K562 (cell line): ENCODE data around the gene GIMAP8. TPM values are rescaled to one million over a fixed set of nuclear protein-coding genes. Genes with fewer than 3 reads are reported as not detected.

ENCODE experiments used
- ATAC-seq: fragments of 200-7000 bp; cut with Tn5 transposase; 3 replicates; pipeline ENCODE4 v1.9.1; 2020; ENCODE audit warnings: moderate library complexity
- BruUV-seq: library from RNA; stranded (reverse); fragments of 400-500 nt; replicated peaks from 2 replicates; lab custom pipeline; 2021; lab: Mats Ljungman, UMichigan
- CTCF ChIA-PET: fragments of 300-600 bp; formaldehyde crosslinking; extraction: SDS; loops from one replicate; lab custom pipeline; 2021; ENCODE audit warnings: low intra/inter-chr PET ratio; lab: Yijun Ruan, JAX
- POLR2A ChIA-PET: fragments of 300-600, 350-650 bp; sonication (Branson Sonifier 250); formaldehyde crosslinking; extraction: SDS; loops from one replicate; lab custom pipeline; 2021; ENCODE audit warnings: antibody characterized with exemption, inconsistent platforms; lab: Yijun Ruan, JAX
- DNase-seq, 4 experiments: peaks; one replicate each; pipeline versions ENCODE4 v3.0.0 to v3.0.0-alpha.2; 2011 to 2018; ENCODE audit warnings: low spot score in 3 of 4, mixed read lengths in 3 of 4; ENCODE audit errors: extremely low read depth in 1 of 4
- FAIRE-seq: peaks from 2 replicates; lab custom pipeline; 2011; peaks lifted over from hg19 to GRCh38; lab: Jason Lieb, UNC
- H2AFZ ChIP-seq: 2 replicates; pipeline ENCODE4 v1.6.0; 2011; ENCODE audit warnings: low read depth, low read length, control low read depth, inconsistent platforms
- H3K27ac ChIP-seq: fragments of 200-600 bp; 3 replicates; pipeline ENCODE4 v1.8.0; 2011; ENCODE audit warnings: low read depth, mild to moderate bottlenecking, control low read depth, inconsistent platforms, low read length, moderate library complexity, mixed read lengths; ENCODE audit errors: extremely low read depth
- H3K27me3 ChIP-seq, 2 experiments: fragments of 300-600 bp in 1 of 2; 2 replicates in 1 of 2; 3 replicates in 1 of 2; pipeline versions ENCODE4 v1.6.0 to v1.8.0; 2011; ENCODE audit warnings: inconsistent platforms in 2 of 2, low read length in 2 of 2, mild to moderate bottlenecking in 1 of 2, mixed read lengths in 1 of 2, moderate library complexity in 1 of 2; ENCODE audit not compliant: control insufficient read depth in 2 of 2, insufficient read depth in 2 of 2
- H3K36me3 ChIP-seq: fragments of 300-600 bp; 3 replicates; pipeline ENCODE4 v1.8.0; 2011; ENCODE audit warnings: mild to moderate bottlenecking, low read length, inconsistent platforms; ENCODE audit not compliant: control insufficient read depth, insufficient read depth
- H3K4me1 ChIP-seq, 2 experiments: fragments of 200-600 bp in 1 of 2; replicated peaks in 1 of 2; 2 replicates in 1 of 2; 3 replicates in 1 of 2; pipeline versions ENCODE4 v1.5.1 to v1.8.0; 2011; ENCODE audit warnings: inconsistent platforms in 2 of 2, low read length in 2 of 2, mild to moderate bottlenecking in 1 of 2, mixed read lengths in 1 of 2, moderate library complexity in 1 of 2; ENCODE audit not compliant: control insufficient read depth in 2 of 2, insufficient read depth in 2 of 2
- H3K4me2 ChIP-seq: 2 replicates; pipeline ENCODE4 v1.6.1; 2011; ENCODE audit warnings: low read length, control low read depth, inconsistent platforms, mixed read lengths; ENCODE audit not compliant: insufficient read depth
- H3K4me3 ChIP-seq: fragments of 200-600 bp; sonication (generic), shearing (Covaris generic); 2 replicates; pipeline ENCODE4 v1.5.1; 2016; ENCODE audit warnings: control low read depth, inconsistent platforms
- H3K79me2 ChIP-seq: fragments of 200-600 bp; 3 replicates; pipeline ENCODE4 v1.8.0; 2011; ENCODE audit warnings: low read length, inconsistent platforms; ENCODE audit not compliant: control insufficient read depth, insufficient read depth
- H3K9ac ChIP-seq, 2 experiments: 2 replicates each; pipeline versions ENCODE4 v1.6.0 to v1.6.1; 2011; ENCODE audit warnings: low read depth in 2 of 2, low read length in 2 of 2, control low read depth in 1 of 2, inconsistent platforms in 1 of 2, mild to moderate bottlenecking in 1 of 2, mixed read lengths in 1 of 2; ENCODE audit not compliant: insufficient read depth in 1 of 2
- H3K9me1 ChIP-seq: one replicate; pipeline ENCODE4 v1.6.0; 2011; ENCODE audit warnings: inconsistent platforms, mild to moderate bottlenecking, low read length, moderate library complexity; ENCODE audit not compliant: control insufficient read depth, insufficient read depth
- H3K9me3 ChIP-seq: replicated peaks from 2 replicates; pipeline ENCODE4 v1.5.1; 2011; ENCODE audit warnings: low read depth, low read length, inconsistent platforms; ENCODE audit not compliant: control insufficient read depth, insufficient read depth
- H4K20me1 ChIP-seq: replicated peaks from 2 replicates; pipeline ENCODE4 v1.6.1; 2011; ENCODE audit warnings: low read length, inconsistent platforms, mixed read lengths; ENCODE audit not compliant: control insufficient read depth, insufficient read depth
- KAT7 ChIP-seq: sonication (generic); formaldehyde crosslinking; IDR thresholded peaks from 2 replicates; pipeline ENCODE4 v1.8.0; 2022; ENCODE audit warnings: missing genetic modification reagents, mild to moderate bottlenecking, borderline replicate concordance
- MTA1 ChIP-seq: fragments of 450-650 bp; IDR thresholded peaks from 2 replicates; pipeline ENCODE4 v1.6.1; 2017; ENCODE audit warnings: borderline replicate concordance
- PBX2 ChIP-seq, 2 experiments: IDR thresholded peaks in 1 of 2; conservative IDR thresholded peaks in 1 of 2; 2 replicates each; pipeline ENCODE4 v1.6.1; 2016; ENCODE audit warnings: low read depth in 2 of 2, mild to moderate bottlenecking in 1 of 2, missing compliant biosample characterization in 1 of 2, missing genetic modification characterization in 1 of 2, moderate library complexity in 1 of 2
- POLR2AphosphoS2 ChIP-seq: IDR thresholded peaks from 2 replicates; pipeline ENCODE4 v1.6.1; 2012; ENCODE audit warnings: low read length, improper control_type of control experiment
- SIN3A ChIP-seq, 2 experiments: fragments of 150-350 bp in 1 of 2; IDR thresholded peaks; 2 replicates each; pipeline ENCODE4 v1.6.1; 2011 to 2016; ENCODE audit warnings: borderline replicate concordance in 2 of 2, low read depth in 2 of 2, low read length in 2 of 2, mild to moderate bottlenecking in 2 of 2, moderate library complexity in 2 of 2; ENCODE audit not compliant: control insufficient read depth in 1 of 2
- SMARCA4 ChIP-seq: fragments of 450-650 bp; IDR thresholded peaks from 2 replicates; pipeline ENCODE4 v1.6.1; 2016
- WGBS: fragments of 100-300 bp; shearing (Covaris generic); methylation state at CpG from one replicate; pipeline ENCODE4 v1.1.6; 2016; ENCODE audit warnings: low coverage, mixed read lengths; ENCODE audit not compliant: insufficient coverage; ENCODE audit errors: missing lambda C conversion rate; 5-methylcytosine and 5-hydroxymethylcytosine counted together
- in situ Hi-C: fragments of 300-500 bp; cut with MboI; formaldehyde crosslinking; loops from 4 replicates; pipeline ENCODE4 v1.15.0; 2018; ENCODE audit warnings: inconsistent platforms, mixed read lengths
- intact Hi-C: fragments of 100-400 bp; cut with micrococcal nuclease; formaldehyde crosslinking; loops from 2 replicates; pipeline ENCODE4 v1.14.2; 2022
- polyA plus RNA-seq, 8 experiments: library from polyadenylated mRNA; depleted of rRNA in 4 of 8; stranded (reverse) in 5 of 8; unstranded in 3 of 8; fragments of >200 nt; fragmentation: Nextera tagmentation in 2 of 8; fragmentation: Illumina TruSeq in 1 of 8; extraction: Ambion mirVana in 2 of 8; extraction: Trizol in 1 of 8; gene quantifications; 2 replicates each; pipeline versions ENCODE4 v1.2.1 to v1.2.3, GENCODE V29; 2011 to 2014; ENCODE audit warnings: inconsistent platforms in 1 of 8, missing spikeins in 1 of 8
- total RNA-seq, 7 experiments: library from RNA; depleted of rRNA in 6 of 7; stranded (reverse); fragments of >200 nt in 6 of 7; fragmentation: Illumina TruSeq in 2 of 7; extraction: Trizol in 2 of 7; gene quantifications; 2 replicates each; pipeline versions ENCODE4 v1.2.1 to v1.2.3, GENCODE V29; 2011 to 2021; ENCODE audit warnings: low replicate concordance in 1 of 7

The GIMAP8 gene
- total and polyA plus RNA-seq, 9 of the 15 experiments (the other 6 are each of a cell fraction or from before 2014, with no cell fraction given), result not detected

DNA sequence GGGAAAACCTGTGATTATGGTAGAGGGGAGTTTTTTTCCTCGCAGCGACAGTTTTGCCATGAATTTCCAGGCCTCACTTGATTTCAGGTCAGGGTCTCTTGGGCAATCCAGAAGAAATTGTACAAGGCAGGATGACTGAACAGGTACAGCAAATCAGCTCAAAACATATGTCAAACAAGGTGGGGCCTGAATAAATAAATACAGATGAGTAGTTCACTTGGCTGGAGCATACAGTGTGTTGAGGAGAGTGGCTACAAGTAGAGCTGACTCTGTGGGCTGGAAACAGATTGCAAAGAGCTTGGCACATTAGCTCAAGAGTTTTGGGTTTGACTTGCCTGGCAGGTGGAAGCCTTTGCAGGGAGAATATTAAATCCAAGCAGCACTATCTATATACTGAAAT is 15.0 kb downstream of the GIMAP8 start:
- in situ Hi-C loops, result no loop called here
- WGBS, result 0% methylated on average over 2 of the region's 2 CpGs

More for the DNA sequence above, 15.0 kb downstream of the GIMAP8 start:
- ChIA-PET POLR2A (interaction anchor here (0.6 to 1.4 kb wide), 3 partner anchors 19 to 32 kb away, joined by 3 to 5 read pairs (median 3); no protein-coding TSS in a partner anchor), CTCF (no interaction called here)
- FAIRE-seq (no peak), ATAC-seq (no peak), DNase-seq (no peak)
- Histone ChIP-seq H3K4me2 (no peak overlapping the region), H4K20me1 (no peaks in the 10 kb centered on the region), H3K36me3 (no peaks in the 10 kb centered on the region), H3K27me3 (peaks cover 22 to 26% of the 10 kb centered on the region in 2 experiments; a peak in 4 of 5 replicates), H3K9ac (no peak overlapping the region), H3K4me3 (no peak overlapping the region), H3K79me2 (no peaks in the 10 kb centered on the region), H3K9me3 (no peaks in the 10 kb centered on the region), H3K27ac (no peak overlapping the region), H2AFZ (no peak overlapping the region), H3K9me1 (no peaks in the 10 kb centered on the region), H3K4me1 (no peaks in the 10 kb centered on the region)
- BruUV-seq, result no TSS peak
- TF ChIP-seq SMARCA4 (no peak), MTA1 (no peak), POLR2AphosphoS2 (no peak), KAT7 (CRISPR knock-in tag) (no peak), SIN3A (IDR thresholded peaks at IDR 0.05; ENCODE audit: borderline replicate concordance in 2 of 2, control insufficient read depth in 1 of 2, low read depth in 2 of 2, low read length in 2 of 2) (no peak), PBX2 (CRISPR knock-in tag; IDR thresholded peaks at IDR 0.05; ENCODE audit: low read depth) (no peak), PBX2 (tag; conservative IDR thresholded peaks at IDR 0.05; ENCODE audit: low read depth) (no peak)
- intact Hi-C loops, result no loop called here
